SKM-1 treated with dmso at 0.1 percent for 144 hours (cell line): ENCODE data around the gene TBC1D32.
"Not testable (repeated sequence)": the region's sequence is repeated elsewhere in the genome, so short reads cannot be mapped to it uniquely, and the experiment has no call there.

ENCODE experiments used
- DNase-seq: peaks from one replicate; lab custom pipeline; 2025; ENCODE audit not compliant: unreplicated experiment; lab: John Stamatoyannopoulos, UW

Gene TBC1D32

GRCh38 chr6:121236984-121237383 is 97.3 kb downstream of the TBC1D32 start:
- DNase-seq, result no peak

- DNase-seq, result no peak
These were observed 98.9 kb downstream of the TBC1D32 start for GRCh38 chr6:121235386-121235785.

GRCh38 chr6:121223930-121224329 is 110.3 kb downstream of the TBC1D32 start:
- DNase-seq, result no peak

GRCh38 chr6:121223212-121223611 is 111.1 kb downstream of the TBC1D32 start:
- DNase-seq, result no peak

GRCh38 chr6:121222656-121223055 is 111.6 kb downstream of the TBC1D32 start:
- no peak for DNase-seq

- no peak for DNase-seq
These were observed 117.4 kb downstream of the TBC1D32 start for GRCh38 chr6:121216928-121217327.

- DNase-seq, result not testable (repeated sequence)
These were observed 120.9 kb downstream of the TBC1D32 start for GRCh38 chr6:121213341-121213740.

- DNase-seq, result no peak
These were observed 123.3 kb downstream of the TBC1D32 start for GRCh38 chr6:121210943-121211342.

GRCh38 chr6:121205569-121205968 is 128.7 kb downstream of the TBC1D32 start:
- no peak for DNase-seq

- DNase-seq, result no peak
These were observed 133.2 kb downstream of the TBC1D32 start for GRCh38 chr6:121201105-121201504.

- DNase-seq, result not testable (repeated sequence)
These were observed 138.2 kb downstream of the TBC1D32 start for GRCh38 chr6:121196042-121196441.

GRCh38 chr6:121190122-121190521 is 144.2 kb downstream of the TBC1D32 start:
- no peak for DNase-seq

- no peak for DNase-seq
These were observed 145.9 kb downstream of the TBC1D32 start for GRCh38 chr6:121188356-121188755.

- DNase-seq, result no peak
These were observed 146.5 kb downstream of the TBC1D32 start for GRCh38 chr6:121187833-121188200.

- no peak for DNase-seq
These were observed 147.0 kb downstream of the TBC1D32 start for GRCh38 chr6:121187200-121187832.

- no peak for DNase-seq
These were observed 150.5 kb downstream of the TBC1D32 start for GRCh38 chr6:121183742-121184141.

- DNase-seq, result no peak
These were observed 158.5 kb downstream of the TBC1D32 start for GRCh38 chr6:121175827-121176226.

GRCh38 chr6:121172451-121172850 is 161.8 kb downstream of the TBC1D32 start:
- not testable (repeated sequence) for DNase-seq

GRCh38 chr6:121171879-121172278 is 162.4 kb downstream of the TBC1D32 start:
- DNase-seq, result no peak

GRCh38 chr6:121161886-121162285 is 172.4 kb downstream of the TBC1D32 start:
- no peak for DNase-seq

GRCh38 chr6:121160276-121160675 is 174.0 kb downstream of the TBC1D32 start:
- DNase-seq, result no peak

GRCh38 chr6:121158891-121159290 is 175.4 kb downstream of the TBC1D32 start:
- DNase-seq, result no peak

GRCh38 chr6:121158438-121158837 is 175.8 kb downstream of the TBC1D32 start:
- DNase-seq, result no peak
